ENCODE results near the gene CABCOCO1. TPM values are rescaled to one million over a fixed set of nuclear protein-coding genes. Genes with fewer than 3 reads are reported as not detected.

The CABCOCO1 gene
- total and polyA plus RNA-seq, 4 donors: 3.8 to 15.4 (median 10.1) TPM

- no peak for DNase-seq
- no peak for ATAC-seq (ENCODE audit: insufficient read depth, low FRiP score)
- Histone ChIP-seq H3K36me3 (ENCODE audit: control insufficient read depth in 4 of 4, insufficient read depth in 4 of 4, low read length in 4 of 4) (no peaks in the 10 kb centered on the region), H3K9ac (ENCODE audit: insufficient read depth in 1 of 2, low read length in 2 of 2) (no peak overlapping the region), H3K27me3 (ENCODE audit: control insufficient read depth in 3 of 3, insufficient read depth in 3 of 3, low read length in 2 of 3) (no peaks in the 10 kb centered on the region), H3K4me1 (ENCODE audit: control insufficient read depth in 5 of 5, insufficient read depth in 5 of 5, low read length in 5 of 5) (no peaks in the 10 kb centered on the region), H3K27ac (ENCODE audit: low read depth in 1 of 2, low read length in 1 of 2) (no peak overlapping the region), H3K9me3 (ENCODE audit: control insufficient read depth in 4 of 4, insufficient read depth in 3 of 4, low read length in 3 of 4) (no peaks in the 10 kb centered on the region), H3K4me3 (no peak overlapping the region)
- TF ChIP-seq, protein P1, sequence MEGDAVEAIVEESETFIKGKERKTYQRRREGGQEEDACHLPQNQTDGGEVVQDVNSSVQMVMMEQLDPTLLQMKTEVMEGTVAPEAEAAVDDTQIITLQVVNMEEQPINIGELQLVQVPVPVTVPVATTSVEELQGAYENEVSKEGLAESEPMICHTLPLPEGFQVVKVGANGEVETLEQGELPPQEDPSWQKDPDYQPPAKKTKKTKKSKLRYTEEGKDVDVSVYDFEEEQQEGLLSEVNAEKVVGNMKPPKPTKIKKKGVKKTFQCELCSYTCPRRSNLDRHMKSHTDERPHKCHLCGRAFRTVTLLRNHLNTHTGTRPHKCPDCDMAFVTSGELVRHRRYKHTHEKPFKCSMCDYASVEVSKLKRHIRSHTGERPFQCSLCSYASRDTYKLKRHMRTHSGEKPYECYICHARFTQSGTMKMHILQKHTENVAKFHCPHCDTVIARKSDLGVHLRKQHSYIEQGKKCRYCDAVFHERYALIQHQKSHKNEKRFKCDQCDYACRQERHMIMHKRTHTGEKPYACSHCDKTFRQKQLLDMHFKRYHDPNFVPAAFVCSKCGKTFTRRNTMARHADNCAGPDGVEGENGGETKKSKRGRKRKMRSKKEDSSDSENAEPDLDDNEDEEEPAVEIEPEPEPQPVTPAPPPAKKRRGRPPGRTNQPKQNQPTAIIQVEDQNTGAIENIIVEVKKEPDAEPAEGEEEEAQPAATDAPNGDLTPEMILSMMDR (IDR thresholded peaks at IDR 0.05; ENCODE audit: control extremely low read depth, extremely low read depth): no peak
- WGBS, 2 donors: 91 to 94% methylated on average over 3 of the region's 3 CpGs
These were observed 111.3 kb downstream of the CABCOCO1 start for GRCh38 chr10:61774031-61774430.

DNA sequence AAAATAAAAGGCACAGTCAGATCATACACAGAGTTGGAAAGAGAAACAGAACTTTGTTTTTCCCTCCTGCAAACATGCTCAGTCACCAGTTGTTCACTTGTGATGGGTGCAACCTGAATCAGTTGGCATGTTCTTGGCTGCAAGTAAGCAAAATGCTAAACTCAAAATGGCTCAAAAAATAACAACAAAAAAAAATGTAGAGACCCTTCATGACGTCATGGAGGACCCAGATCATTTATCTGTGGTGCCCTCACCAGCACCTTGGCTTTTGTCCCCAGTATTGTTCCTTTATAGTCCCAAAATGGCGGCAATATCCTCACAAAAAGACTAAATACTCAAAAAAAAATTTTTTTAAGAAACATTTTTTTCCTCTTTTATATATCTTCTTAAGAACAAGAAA is 112.4 kb downstream of the CABCOCO1 start:
- Histone ChIP-seq H3K4me1 (ENCODE audit: control insufficient read depth in 5 of 5, insufficient read depth in 5 of 5, low read length in 5 of 5) (no peaks in the 10 kb centered on the region), H3K27me3 (ENCODE audit: control insufficient read depth in 3 of 3, insufficient read depth in 3 of 3, low read length in 2 of 3) (no peaks in the 10 kb centered on the region), H3K27ac (ENCODE audit: low read depth in 1 of 2, low read length in 1 of 2) (no peak overlapping the region), H3K4me3 (no peak overlapping the region), H3K9ac (ENCODE audit: insufficient read depth in 1 of 2, low read length in 2 of 2) (no peak overlapping the region), H3K36me3 (ENCODE audit: control insufficient read depth in 4 of 4, insufficient read depth in 4 of 4, low read length in 4 of 4) (no peaks in the 10 kb centered on the region), H3K9me3 (ENCODE audit: control insufficient read depth in 4 of 4, insufficient read depth in 3 of 4, low read length in 3 of 4) (no peaks in the 10 kb centered on the region)
- DNase-seq (no peak), ATAC-seq (ENCODE audit: insufficient read depth, low FRiP score) (no peak)
- WGBS, 2 donors: 71 to 75% methylated on average over 2 of the region's 2 CpGs
- TF ChIP-seq, protein P1 (IDR thresholded peaks at IDR 0.05; ENCODE audit: control extremely low read depth, extremely low read depth): no peak

GRCh38 chr10:61776615-61777266 is 114.0 kb downstream of the CABCOCO1 start:
- H3K36me3 ChIP-seq (ENCODE audit: control insufficient read depth in 4 of 4, insufficient read depth in 4 of 4, low read length in 4 of 4): no peaks in the 10 kb centered on the region
- H3K4me3 ChIP-seq: no peak overlapping the region
- TF ChIP-seq, protein P1 (IDR thresholded peaks at IDR 0.05; ENCODE audit: control extremely low read depth, extremely low read depth): no peak
- 83 to 92% methylated on average over 7 of the region's 7 CpGs for WGBS, 2 donors
- ATAC-seq (ENCODE audit: insufficient read depth, low FRiP score): no peak
- no peak for DNase-seq
- H3K9ac ChIP-seq (ENCODE audit: insufficient read depth in 1 of 2, low read length in 2 of 2): no peak overlapping the region
- H3K27me3 ChIP-seq (ENCODE audit: control insufficient read depth in 3 of 3, insufficient read depth in 3 of 3, low read length in 2 of 3): no peaks in the 10 kb centered on the region
- no peaks in the 10 kb centered on the region for H3K9me3 ChIP-seq (ENCODE audit: control insufficient read depth in 4 of 4, insufficient read depth in 3 of 4, low read length in 3 of 4)
- H3K27ac ChIP-seq (ENCODE audit: low read depth in 1 of 2, low read length in 1 of 2): no peak overlapping the region
- peaks cover 0 to 5% (median 0%) of the 10 kb centered on the region in 5 donors for H3K4me1 ChIP-seq (ENCODE audit: control insufficient read depth in 5 of 5, insufficient read depth in 5 of 5, low read length in 5 of 5)

DNA sequence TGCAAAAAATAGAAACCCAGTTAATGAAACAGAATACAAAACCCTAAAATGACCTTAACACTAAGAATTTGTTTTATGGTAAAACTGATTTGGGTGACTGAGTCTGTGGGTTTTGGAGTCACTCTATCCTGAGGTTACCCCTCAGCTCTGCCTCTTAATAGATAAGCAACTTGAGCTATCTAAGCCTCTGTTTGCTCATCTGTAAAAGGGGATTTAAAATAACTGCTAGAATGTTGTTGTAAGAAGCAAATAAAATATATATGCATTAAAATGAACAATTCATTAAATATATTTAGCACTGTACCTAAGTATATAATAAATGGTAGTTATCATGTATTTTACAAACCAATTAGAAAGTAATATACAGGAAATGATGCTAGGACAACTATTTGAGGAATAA is 115.4 kb downstream of the CABCOCO1 start:
- Histone ChIP-seq H3K4me1 (ENCODE audit: control insufficient read depth in 5 of 5, insufficient read depth in 5 of 5, low read length in 5 of 5) (peaks cover 0 to 5% (median 0%) of the 10 kb centered on the region in 5 donors), H3K9me3 (ENCODE audit: control insufficient read depth in 4 of 4, insufficient read depth in 3 of 4, low read length in 3 of 4) (no peaks in the 10 kb centered on the region), H3K36me3 (ENCODE audit: control insufficient read depth in 4 of 4, insufficient read depth in 4 of 4, low read length in 4 of 4) (no peaks in the 10 kb centered on the region), H3K27me3 (ENCODE audit: control insufficient read depth in 3 of 3, insufficient read depth in 3 of 3, low read length in 2 of 3) (no peaks in the 10 kb centered on the region), H3K4me3 (no peak overlapping the region), H3K27ac (ENCODE audit: low read depth in 1 of 2, low read length in 1 of 2) (no peak overlapping the region), H3K9ac (ENCODE audit: insufficient read depth in 1 of 2, low read length in 2 of 2) (no peak overlapping the region)
- TF ChIP-seq, protein P1 (IDR thresholded peaks at IDR 0.05; ENCODE audit: control extremely low read depth, extremely low read depth): no peak
- DNase-seq (no peak), ATAC-seq (ENCODE audit: insufficient read depth, low FRiP score) (no peak)

Data from lung (tissue), 12 donors.